ENCODE measurements around the gene ANKS1B.
"Not testable (repeated sequence)": the region's sequence is repeated elsewhere in the genome, so short reads cannot be mapped to it uniquely, and the experiment has no call there.

Gene ANKS1B

GRCh38 chr12:99004799-99005466 is 979.8 kb downstream of the ANKS1B start:
- ATAC-seq, result no peak
- no peak for DNase-seq

DNA sequence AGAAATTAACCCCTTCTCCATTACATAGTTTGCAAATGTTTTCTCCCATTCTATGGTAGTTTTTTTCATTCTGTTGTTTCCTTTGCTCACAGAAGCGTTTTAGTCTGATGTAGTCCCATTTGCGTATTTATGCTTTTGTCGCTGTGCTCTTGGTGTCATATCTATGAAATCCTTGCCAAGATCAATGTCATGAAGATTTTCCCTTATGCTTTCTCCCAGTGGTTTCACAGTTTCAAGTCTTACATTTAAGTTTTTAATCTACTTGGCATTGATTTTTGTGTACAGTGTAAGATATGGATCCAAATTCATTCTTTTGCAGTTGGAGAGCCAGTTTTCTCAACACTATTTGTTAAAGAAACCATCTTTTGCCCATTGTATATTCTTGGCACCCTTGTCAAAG is 982.0 kb downstream of the ANKS1B start:
- ATAC-seq (no peak), DNase-seq (no peak)

- ATAC-seq (no peak), DNase-seq (no peak)
Observed at GRCh38 chr12:99002156-99002555, 982.6 kb downstream of the ANKS1B start.

- no peak for ATAC-seq
- DNase-seq, result no peak
Observed at GRCh38 chr12:98999559-98999958, 985.2 kb downstream of the ANKS1B start.

DNA sequence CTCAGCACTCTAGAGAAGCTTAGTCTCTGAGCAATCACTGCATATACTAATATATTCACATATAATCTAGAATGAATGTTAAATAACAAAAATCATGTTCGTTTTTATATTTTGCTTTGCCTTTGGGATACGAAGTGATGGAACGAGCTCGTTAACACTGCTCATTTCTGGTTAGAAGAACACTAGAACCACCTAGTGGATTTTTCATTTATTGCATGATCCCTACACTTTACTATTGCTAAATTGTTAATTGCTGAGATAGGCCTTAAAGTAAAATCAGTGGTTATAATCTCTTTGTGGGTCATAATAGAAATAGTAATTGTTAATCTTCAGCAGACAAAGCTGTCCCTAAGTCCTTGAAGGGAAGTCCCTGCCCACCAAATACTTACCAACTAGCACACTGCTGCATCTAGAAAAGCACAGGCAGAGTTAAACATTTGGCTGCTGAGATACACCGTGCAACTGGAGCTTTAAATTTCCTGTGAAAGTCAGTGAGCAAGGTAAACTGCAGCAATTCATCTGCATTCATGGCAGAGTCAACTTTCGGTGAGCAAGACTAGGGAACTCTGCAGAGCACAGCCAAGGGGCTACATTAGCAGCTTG is 985.9 kb downstream of the ANKS1B start:
- DNase-seq (no peak), ATAC-seq (peak; percentile 61)

DNA sequence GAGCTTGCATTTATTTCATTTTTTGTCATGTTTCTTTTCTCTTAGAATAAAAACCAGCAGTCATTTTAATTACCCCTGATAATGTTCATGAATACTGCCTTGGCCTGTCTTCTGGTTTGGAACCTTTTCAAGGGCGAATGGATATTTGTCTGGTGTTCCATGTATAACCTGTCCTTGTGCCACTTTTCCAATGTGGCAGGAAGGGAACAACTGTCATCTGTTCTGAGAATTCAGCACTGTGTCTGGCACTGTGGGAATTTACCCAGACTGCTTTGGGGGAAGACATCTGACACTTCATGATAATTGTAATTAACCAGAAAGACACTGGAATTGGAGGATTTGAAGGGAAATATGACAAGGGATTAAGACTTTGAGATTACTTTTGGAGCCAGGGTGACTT is 986.8 kb downstream of the ANKS1B start:
- DNase-seq (no peak), ATAC-seq (no peak)

DNA sequence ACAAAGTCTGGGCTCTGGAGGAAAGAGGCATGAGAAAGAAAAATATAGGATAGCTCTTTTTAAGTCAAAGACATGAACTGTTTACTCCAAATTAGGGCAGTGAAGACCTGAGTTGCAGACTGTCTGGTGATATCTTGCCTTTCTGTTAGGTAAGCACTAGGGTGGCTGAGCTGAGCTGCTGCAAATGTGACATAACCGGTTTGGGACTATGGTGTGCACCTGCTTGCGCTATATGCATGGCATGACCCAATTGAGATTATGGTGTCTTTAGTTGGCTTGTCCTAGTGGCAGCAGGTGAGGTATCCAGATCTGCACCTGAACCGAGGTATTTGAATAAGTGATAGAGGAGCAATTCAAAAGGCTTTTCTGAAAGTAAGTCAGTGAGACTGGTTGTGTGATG is 994.1 kb downstream of the ANKS1B start:
- DNase-seq (no peak), ATAC-seq (no peak)

- ATAC-seq (no peak), DNase-seq (no peak)
Observed at GRCh38 chr12:98985156-98985555, 999.6 kb downstream of the ANKS1B start.

- no peak for ATAC-seq
- no peak for DNase-seq
Observed at GRCh38 chr12:98983647-98984046, 1001.1 kb downstream of the ANKS1B start.

DNA sequence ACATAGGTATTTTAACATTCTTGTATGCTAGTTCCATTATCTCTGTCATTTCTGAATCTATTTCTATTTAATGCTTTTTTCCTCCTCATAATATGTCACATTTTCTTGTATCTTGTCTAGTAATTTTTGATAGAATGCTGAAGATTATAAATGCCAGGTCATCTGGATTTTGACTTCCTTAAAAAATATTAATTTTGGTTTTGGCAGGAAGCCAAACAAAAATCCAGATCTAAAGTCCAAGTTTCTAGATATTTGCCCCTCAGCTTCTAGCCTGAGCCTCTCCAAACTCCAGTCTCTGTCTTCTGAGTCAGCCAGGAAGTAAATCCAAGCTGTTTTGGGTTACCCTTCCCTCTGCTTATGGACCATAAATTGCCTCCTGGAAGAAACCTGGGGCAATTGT is 1004.2 kb downstream of the ANKS1B start:
- DNase-seq (no peak), ATAC-seq (no peak)

DNA sequence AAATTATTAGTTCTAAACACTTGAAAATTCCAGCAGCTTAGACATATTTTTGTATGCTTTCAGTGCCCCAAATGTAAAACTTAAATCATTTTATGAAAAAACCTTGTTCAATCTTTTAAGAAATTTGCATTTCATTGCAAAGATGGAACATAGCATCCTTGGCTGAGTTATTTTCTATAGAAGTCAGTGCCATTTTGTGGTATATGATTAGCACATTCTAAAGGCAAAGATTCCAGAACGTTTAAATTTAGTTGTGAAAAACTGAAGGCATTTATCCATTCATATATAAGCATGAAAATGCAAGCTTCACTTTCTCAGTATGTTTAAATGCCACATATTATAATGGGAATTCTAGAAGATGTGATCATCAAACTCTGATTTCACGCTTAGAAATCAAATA is 1007.5 kb downstream of the ANKS1B start:
- DNase-seq (no peak), ATAC-seq (no peak)

DNA sequence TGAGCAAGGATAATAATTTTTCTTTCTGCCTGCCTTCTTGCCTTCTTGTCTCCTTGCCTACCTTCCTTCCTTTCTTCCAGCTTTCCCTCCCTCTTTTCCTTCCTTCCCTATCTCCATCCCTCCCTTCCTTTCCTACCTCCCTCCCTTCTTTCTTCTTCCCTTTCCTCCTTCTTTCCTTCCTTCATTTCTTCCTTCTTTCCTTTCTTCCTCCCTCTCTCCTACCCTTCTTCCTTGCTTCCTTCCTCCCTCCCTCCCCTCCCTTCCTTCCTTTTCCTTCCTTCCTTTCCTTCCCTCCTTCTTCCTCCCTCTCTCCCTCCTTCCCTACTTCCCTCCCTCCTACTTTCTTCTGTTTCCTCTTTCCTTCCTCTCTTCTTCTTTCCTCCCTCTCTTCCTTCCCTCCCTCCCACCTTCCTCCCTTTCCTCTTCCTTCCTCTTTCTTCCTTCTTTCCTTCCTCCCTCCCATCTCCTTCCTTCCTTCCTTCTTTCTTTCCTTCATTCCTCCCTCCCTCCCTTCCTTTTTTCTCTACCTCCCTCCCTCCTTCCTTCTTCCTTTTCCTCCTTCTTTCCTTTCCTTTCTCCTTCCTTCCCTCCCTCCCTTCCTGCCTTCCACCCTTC is 1009.9 kb downstream of the ANKS1B start:
- no peak for DNase-seq
- no peak for ATAC-seq

DNA sequence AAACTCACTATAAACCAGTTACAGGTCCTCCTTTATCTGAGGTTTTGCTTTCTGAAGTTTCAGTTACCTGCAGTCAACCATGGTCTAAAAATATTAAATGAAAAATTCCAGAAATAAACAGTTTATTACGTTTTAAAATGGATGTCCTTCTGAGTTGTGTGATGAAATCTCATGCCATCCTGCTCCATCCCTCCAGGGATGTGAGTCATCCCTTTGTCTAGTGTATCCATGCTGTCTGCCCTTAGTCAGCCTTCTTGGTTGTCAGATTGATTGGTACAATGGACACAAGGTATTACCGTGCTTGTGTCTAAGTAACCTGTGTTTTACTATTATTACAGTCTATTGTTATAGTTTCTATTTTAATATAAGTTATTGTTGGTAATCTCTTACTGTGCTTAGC is 1011.3 kb downstream of the ANKS1B start:
- DNase-seq (no peak), ATAC-seq (no peak)

- no peak for ATAC-seq
- no peak for DNase-seq
Observed at GRCh38 chr12:98970950-98971349, 1013.8 kb downstream of the ANKS1B start.

GRCh38 chr12:98970210-98970609 is 1014.5 kb downstream of the ANKS1B start:
- ATAC-seq (no peak), DNase-seq (no peak)

DNA sequence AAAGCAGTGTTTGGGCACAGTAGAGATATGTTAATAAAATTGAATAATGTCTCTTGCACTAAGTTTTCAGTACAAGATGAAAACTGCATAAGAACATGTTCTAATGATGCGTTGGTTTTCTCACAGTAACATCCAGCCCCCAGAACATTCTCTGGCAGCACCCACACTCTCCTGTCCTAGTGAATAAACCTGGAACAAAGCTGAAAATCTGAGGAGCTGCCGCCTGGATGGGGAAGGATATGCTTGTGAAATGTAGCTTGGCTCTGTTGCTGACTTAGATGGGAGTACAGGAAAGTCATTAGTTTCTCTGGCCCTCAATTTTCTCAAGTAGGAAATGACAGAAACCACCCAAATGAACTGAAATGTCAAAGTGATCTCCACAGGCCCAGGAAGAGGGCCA is 1015.8 kb downstream of the ANKS1B start:
- ATAC-seq, result no peak
- no peak for DNase-seq

- ATAC-seq, DNase-seq: not testable (repeated sequence)
Observed at GRCh38 chr12:98957135-98957534, 1027.6 kb downstream of the ANKS1B start.

DNA sequence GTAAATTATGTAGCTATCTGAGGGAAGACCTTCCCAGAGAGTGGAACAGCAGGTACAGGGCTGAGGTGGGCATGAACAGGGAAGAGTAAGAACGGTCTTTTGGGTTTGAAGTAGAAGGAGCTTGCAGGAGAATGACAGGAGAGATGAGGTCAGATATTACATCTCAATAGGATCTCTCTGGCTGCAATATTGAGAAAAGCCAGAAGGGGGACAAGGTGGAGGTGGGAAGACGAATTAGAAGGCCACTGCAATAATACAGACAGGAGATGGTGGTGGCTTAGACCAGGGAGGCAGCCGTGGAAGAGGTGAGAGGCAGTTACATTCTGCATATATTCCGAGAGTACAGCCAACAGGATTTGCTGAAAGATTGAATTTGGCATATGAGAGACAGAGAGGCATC is 1029.5 kb downstream of the ANKS1B start:
- DNase-seq, result no peak

GRCh38 chr12:98954506-98954905 is 1030.2 kb downstream of the ANKS1B start:
- DNase-seq, result no peak
- no peak for ATAC-seq

More for the DNA sequence above, 1029.5 kb downstream of the ANKS1B start:
- no peak for ATAC-seq

DNA sequence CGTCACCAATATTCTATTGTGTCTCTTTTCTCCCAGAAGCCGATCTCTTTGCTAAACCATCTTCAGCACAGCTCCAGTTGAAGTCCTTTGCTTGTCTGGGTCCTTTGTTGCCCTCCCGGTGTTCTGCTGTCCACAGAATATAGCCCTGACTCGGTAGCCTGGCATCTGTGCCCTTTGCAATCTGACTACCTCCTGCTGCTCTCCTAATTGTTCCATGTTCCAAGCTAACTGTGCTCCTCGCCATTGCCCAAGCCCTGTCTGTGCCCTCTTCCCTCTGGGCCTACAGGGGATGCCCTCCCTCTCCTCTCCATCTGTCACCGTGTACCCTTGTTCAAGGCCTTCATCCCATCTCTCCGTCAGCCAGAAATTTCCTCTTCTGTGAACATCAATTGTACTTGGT is 1033.3 kb downstream of the ANKS1B start:
- ATAC-seq, result no peak
- DNase-seq, result no peak

DNA sequence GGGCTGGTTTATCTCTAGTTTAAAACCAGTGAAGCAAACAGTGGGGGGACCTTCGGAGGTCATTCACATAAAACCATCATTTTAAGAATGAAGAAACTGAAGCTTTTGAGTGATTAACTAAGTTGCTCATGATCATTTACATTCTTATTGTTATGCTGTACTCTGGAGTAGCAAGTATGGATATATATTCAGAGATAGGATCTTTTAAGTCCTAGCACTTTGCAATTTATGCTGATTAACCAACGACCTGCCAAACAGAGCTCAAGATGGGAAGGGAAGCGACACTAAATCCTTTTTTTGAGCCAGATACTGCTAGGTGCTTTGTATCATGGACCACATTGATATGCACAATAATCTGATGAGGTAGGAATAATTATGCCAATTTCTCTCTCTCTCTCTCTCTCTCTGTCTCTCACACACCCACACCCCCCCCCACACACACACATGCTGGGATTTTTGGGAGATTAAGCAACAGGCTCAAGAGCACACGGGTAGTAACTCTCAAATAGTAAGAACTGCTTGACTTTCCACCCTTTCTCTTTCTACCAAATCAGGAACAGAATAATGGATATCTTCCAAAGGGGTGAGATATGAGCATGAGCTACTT is 1036.3 kb downstream of the ANKS1B start:
- ATAC-seq (no peak), DNase-seq (no peak)

- ATAC-seq (no peak), DNase-seq (no peak)
Observed at GRCh38 chr12:98945864-98946263, 1038.9 kb downstream of the ANKS1B start.

- ATAC-seq, result no peak
Observed at GRCh38 chr12:98939926-98940325, 1044.8 kb downstream of the ANKS1B start.

More at GRCh38 chr12:98939926-98940325, 1044.8 kb downstream of the ANKS1B start:
- no peak for DNase-seq
